Lower leg skin (tissue), 3 donors: ENCODE data around the gene MAGEA8.

Experiments
- POLR2A ChIP-seq, 2 donors: fragments of 450-650 bp; IDR thresholded peaks; one replicate each; pipeline ENCODE4 v1.6.1; 2016 to 2017; ENCODE audit warnings: antibody characterized with exemption in 2 of 2, mild to moderate bottlenecking in 1 of 2, moderate library complexity in 1 of 2
- TF ChIP-seq, protein P1 (sequence below), 3 donors: fragments of 450-650 bp; IDR thresholded peaks; one replicate each; pipeline ENCODE4 v1.5.1; 2016; ENCODE audit warnings: antibody characterized with exemption in 3 of 3, mild to moderate bottlenecking in 3 of 3, moderate library complexity in 2 of 3

GRCh38 chrX:149908727-149909126 lies 27.7 kb downstream of the MAGEA8 start:
- TF ChIP-seq, protein P1, sequence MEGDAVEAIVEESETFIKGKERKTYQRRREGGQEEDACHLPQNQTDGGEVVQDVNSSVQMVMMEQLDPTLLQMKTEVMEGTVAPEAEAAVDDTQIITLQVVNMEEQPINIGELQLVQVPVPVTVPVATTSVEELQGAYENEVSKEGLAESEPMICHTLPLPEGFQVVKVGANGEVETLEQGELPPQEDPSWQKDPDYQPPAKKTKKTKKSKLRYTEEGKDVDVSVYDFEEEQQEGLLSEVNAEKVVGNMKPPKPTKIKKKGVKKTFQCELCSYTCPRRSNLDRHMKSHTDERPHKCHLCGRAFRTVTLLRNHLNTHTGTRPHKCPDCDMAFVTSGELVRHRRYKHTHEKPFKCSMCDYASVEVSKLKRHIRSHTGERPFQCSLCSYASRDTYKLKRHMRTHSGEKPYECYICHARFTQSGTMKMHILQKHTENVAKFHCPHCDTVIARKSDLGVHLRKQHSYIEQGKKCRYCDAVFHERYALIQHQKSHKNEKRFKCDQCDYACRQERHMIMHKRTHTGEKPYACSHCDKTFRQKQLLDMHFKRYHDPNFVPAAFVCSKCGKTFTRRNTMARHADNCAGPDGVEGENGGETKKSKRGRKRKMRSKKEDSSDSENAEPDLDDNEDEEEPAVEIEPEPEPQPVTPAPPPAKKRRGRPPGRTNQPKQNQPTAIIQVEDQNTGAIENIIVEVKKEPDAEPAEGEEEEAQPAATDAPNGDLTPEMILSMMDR (IDR thresholded peaks at IDR 0.05), result no peak
- TF ChIP-seq POLR2A (IDR thresholded peaks at IDR 0.05), result no peak
